Mammary epithelial cell (primary cell): ENCODE data around the gene MARCHF3.

Experiments
- CTCF ChIP-seq, 2 donors: IDR thresholded peaks in 1 of 2; conservative IDR thresholded peaks in 1 of 2; 2 replicates each; pipeline ENCODE4 v1.5.1; 2011 to 2012; ENCODE audit warnings: inconsistent platforms in 2 of 2, low read length in 2 of 2, mild to moderate bottlenecking in 2 of 2, control low read depth in 1 of 2, low read depth in 1 of 2; ENCODE audit not compliant: insufficient read depth in 1 of 2; ENCODE audit errors: extremely low read depth in 1 of 2
- EZH2 ChIP-seq: IDR thresholded peaks from 2 replicates; pipeline ENCODE4 v1.6.1; 2012; ENCODE audit warnings: low read length, inconsistent platforms, borderline replicate concordance

- TF ChIP-seq CTCF (conservative IDR thresholded peaks at IDR 0.05 in 1 of 2, IDR thresholded peaks at IDR 0.05 in 1 of 2; ENCODE audit: extremely low read depth in 1 of 2, insufficient read depth in 1 of 2, low read depth in 1 of 2, low read length in 2 of 2) (no peak), EZH2 (no peak)
Observed at GRCh38 chr5:126998895-126999570, 31.3 kb downstream of the MARCHF3 start.
